Neural crest cell (in vitro differentiated cells): Measurements from ENCODE around the gene KCNK6. TPM values are rescaled to one million over a fixed set of nuclear protein-coding genes. Genes with fewer than 3 reads are reported as not detected.

Experiments used
- DNase-seq: peaks from one replicate; pipeline ENCODE4 v3.0.0; 2021; ENCODE audit warnings: low read depth, mixed read lengths, low spot score
- H3K27ac Mint-ChIP-seq: one replicate; pipeline ENCODE4 v1.8.0; 2021; ENCODE audit warnings: mild to moderate bottlenecking, mixed read lengths; ENCODE audit not compliant: unreplicated experiment
- H3K27me3 Mint-ChIP-seq: 2 replicates; pipeline ENCODE4 v1.8.0; 2021; ENCODE audit warnings: low read depth, mild to moderate bottlenecking, mixed read lengths
- H3K36me3 Mint-ChIP-seq: 2 replicates; pipeline ENCODE4 v1.8.0; 2021; ENCODE audit warnings: low read depth, mild to moderate bottlenecking, mixed read lengths
- H3K4me1 Mint-ChIP-seq: 2 replicates; pipeline ENCODE4 v1.8.0; 2021; ENCODE audit warnings: mixed read lengths
- H3K4me3 Mint-ChIP-seq: one replicate; pipeline ENCODE4 v1.8.0; 2021; ENCODE audit warnings: mild to moderate bottlenecking, mixed read lengths
- H3K9me3 Mint-ChIP-seq: 2 replicates; pipeline ENCODE4 v1.8.0; 2021; ENCODE audit warnings: mixed read lengths
- CTCF ChIP-seq: fragments of 200-600 bp; sonication (generic); conservative IDR thresholded peaks from 2 replicates; pipeline ENCODE4 v1.5.0; 2021; ENCODE audit warnings: antibody characterized with exemption, mild to moderate bottlenecking
- total RNA-seq: library from RNA; stranded (reverse); gene quantifications from 2 replicates; pipeline ENCODE4 v1.2.1, GENCODE V29; 2021

KCNK6 gene
- total RNA-seq, 1 donor from 2014 or later = not detected

- H3K36me3 Mint-ChIP-seq = no peaks in the 10 kb centered on the region
- H3K9me3 Mint-ChIP-seq = no peaks in the 10 kb centered on the region
- no peak for DNase-seq
- no peaks in the 10 kb centered on the region for H3K27me3 Mint-ChIP-seq
- H3K4me3 Mint-ChIP-seq = no peak overlapping the region
- no peak for TF ChIP-seq CTCF
- peaks cover 13% of the 10 kb centered on the region for H3K4me1 Mint-ChIP-seq
- H3K27ac Mint-ChIP-seq = no peak overlapping the region
Observed at GRCh38 chr19:38298821-38299680, 20.6 kb upstream of the KCNK6 start.

GRCh38 chr19:38303517-38304351, 15.9 kb upstream of the KCNK6 start, which contains the start of gene C19orf33:
Gene C19orf33 (plus strand): TSS chr19:38304251. CDS start chr19:38304262, 11 bp downstream.
- H3K4me1 Mint-ChIP-seq = peaks cover 7% of the 10 kb centered on the region
- no peak within 1 kb of the TSS for H3K27ac Mint-ChIP-seq
- H3K9me3 Mint-ChIP-seq = no peaks in the 10 kb centered on the region
- no peak within 1 kb of the TSS for H3K4me3 Mint-ChIP-seq
- no peak for DNase-seq
- H3K27me3 Mint-ChIP-seq = no peaks in the 10 kb centered on the region
- H3K36me3 Mint-ChIP-seq = no peaks in the 10 kb centered on the region
- TF ChIP-seq CTCF = no peak

- no peak overlapping the region for H3K27ac Mint-ChIP-seq
- no peaks in the 10 kb centered on the region for H3K36me3 Mint-ChIP-seq
- no peaks in the 10 kb centered on the region for H3K27me3 Mint-ChIP-seq
- no peaks in the 10 kb centered on the region for H3K9me3 Mint-ChIP-seq
- no peak for TF ChIP-seq CTCF
- peaks cover 7% of the 10 kb centered on the region for H3K4me1 Mint-ChIP-seq
- H3K4me3 Mint-ChIP-seq = no peak overlapping the region
- no peak for DNase-seq
Observed at GRCh38 chr19:38304352-38304865, 15.2 kb upstream of the KCNK6 start.

GRCh38 chr19:38304866-38305429, 14.7 kb upstream of the KCNK6 start:
- no peak overlapping the region for H3K4me3 Mint-ChIP-seq
- DNase-seq = no peak
- no peaks in the 10 kb centered on the region for H3K27me3 Mint-ChIP-seq
- H3K36me3 Mint-ChIP-seq = no peaks in the 10 kb centered on the region
- no peak for TF ChIP-seq CTCF
- H3K4me1 Mint-ChIP-seq = peaks cover 7% of the 10 kb centered on the region
- no peaks in the 10 kb centered on the region for H3K9me3 Mint-ChIP-seq
- no peak overlapping the region for H3K27ac Mint-ChIP-seq

- no peaks in the 10 kb centered on the region for H3K4me1 Mint-ChIP-seq
- no peak for DNase-seq
- H3K4me3 Mint-ChIP-seq = no peak overlapping the region
- H3K36me3 Mint-ChIP-seq = no peaks in the 10 kb centered on the region
- H3K9me3 Mint-ChIP-seq = no peaks in the 10 kb centered on the region
- TF ChIP-seq CTCF = no peak
- no peak overlapping the region for H3K27ac Mint-ChIP-seq
- H3K27me3 Mint-ChIP-seq = no peaks in the 10 kb centered on the region
Observed at GRCh38 chr19:38306236-38306635, 13.4 kb upstream of the KCNK6 start.
